HG02943 (cell line): ENCODE data around the gene LRRC27.

Experiments used
- ATAC-seq: cut with Tn5 transposase; IDR thresholded peaks from one replicate; pipeline ENCODE4 v1.9.1; 2021; ENCODE audit warnings: mild to moderate bottlenecking, low read depth, moderate library complexity; ENCODE audit not compliant: unreplicated experiment

LRRC27 gene

DNA sequence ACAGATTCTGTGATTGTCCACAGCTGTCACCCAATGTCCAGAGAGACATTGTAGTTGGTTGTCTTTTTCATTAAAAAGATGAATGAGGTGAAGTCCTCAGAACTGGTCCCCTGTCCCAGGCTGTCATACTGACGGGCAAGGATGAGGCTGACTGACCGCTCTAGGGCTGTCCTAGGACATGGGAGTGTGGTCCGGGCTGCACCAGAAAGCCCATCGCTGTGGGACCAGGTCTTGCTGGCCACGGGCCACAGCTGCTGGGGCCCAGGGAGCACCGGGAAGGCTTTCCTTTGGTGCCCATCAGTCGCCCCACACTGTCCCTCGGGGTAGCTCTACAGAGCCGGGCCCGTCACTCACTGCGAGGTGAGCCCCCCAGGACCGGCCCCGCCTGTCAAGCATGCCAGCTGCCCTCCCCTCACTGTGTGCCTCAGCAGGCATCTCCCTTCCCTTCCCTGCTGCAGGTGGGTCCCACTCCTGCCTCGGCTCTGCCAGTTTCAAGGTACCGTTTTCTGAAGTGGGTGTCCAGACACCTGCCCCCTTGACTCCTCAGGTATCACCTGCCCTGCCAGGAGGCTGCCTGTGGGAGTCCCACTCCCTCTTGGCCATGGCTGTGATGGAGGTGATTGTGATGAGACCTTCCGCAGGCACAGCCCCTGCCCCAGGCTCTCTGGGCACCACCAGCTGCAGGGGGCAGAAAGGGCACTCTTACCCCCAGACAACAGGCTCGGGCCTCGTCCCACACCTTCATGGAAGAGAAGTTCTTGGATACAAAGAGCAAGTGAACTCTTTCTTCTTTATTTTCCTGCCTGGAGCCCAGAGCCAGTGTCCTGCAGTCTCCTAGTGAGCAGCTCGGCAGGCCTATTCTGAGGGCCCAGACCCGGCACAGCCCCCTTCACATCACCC, 21.7 kb downstream of the LRRC27 start:
- ATAC-seq = no peak

- ATAC-seq = no peak
Observed at GRCh38 chr10:132354356-132355094, 22.5 kb downstream of the LRRC27 start.

DNA sequence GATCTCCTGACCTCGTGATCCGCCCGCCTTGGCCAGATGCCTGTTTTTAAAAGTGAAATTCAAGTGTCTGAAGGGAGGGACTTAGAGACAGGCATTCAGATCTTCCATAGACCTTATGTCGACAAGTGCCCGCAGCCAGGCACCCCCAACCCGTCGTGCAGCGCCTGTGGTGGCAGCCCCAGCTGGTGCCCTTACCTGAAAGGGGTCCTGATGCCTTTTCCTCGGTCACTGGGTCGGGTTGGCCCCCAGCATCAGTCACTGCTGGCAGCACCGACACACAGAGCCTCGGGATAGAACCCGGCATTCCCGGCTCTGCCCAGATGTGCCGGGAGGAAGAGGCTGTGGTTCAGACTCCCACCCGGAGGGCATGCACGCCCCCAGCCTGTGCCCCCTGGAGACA, 23.3 kb downstream of the LRRC27 start:
- ATAC-seq = no peak

DNA sequence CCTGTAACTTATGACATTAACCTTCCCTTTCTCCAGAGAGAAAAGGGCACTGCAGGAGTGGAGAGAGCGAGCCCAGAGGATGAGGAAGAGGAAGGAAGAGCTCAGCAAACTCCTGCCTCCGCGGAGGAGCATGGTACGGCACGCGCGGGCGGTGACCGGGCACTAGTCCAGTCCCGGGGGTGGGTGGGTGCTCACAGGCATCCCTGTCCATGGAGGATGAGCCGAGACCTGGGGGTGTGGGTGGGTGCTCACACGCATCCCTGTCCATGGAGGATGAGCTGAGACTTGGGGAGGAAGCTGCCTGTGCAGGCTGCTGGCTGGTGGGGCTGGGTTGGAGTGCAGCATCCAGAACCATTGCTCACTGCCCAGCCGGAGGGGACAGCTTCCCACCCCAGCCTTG, 23.8 kb downstream of the LRRC27 start:
- ATAC-seq = no peak

GRCh38 chr10:132356621-132357195, 24.7 kb downstream of the LRRC27 start:
- no peak for ATAC-seq

DNA sequence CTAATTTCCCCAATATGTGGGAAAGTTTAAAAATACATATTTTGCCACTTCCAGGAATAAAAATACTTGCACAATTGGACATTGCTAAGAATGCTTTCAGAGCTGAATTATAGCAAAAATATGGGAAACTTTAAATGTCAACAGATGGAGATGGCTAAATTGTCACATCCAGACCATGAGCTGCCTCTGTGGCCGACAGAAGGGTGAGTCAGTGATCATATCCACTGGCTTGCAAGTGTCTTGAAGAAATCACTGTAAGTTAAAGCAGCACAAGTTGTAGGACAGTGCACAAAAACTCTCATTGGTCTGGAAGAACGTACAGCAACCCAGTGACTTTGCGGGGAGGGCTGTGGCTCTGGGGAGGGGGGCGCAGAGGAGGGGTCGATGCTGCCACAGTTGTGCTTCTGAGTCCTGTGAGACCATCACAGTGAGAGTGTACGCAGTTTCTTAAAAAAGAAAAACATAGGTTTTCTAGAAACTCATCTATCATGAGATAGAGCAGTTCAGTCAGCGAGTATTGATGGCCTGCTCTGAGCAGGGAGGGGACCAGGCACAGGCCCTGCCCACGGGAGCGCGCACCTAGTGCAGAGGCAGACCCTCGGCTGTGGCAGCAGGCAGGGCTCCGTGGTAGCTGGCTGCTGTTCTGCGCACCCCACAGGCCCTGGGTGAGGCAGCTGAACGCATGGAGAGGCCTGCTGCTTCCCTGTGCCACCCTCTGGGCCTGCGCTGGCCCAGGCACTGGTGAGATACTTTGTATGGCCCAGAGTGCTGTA, 25.5 kb downstream of the LRRC27 start:
- ATAC-seq = no peak

DNA sequence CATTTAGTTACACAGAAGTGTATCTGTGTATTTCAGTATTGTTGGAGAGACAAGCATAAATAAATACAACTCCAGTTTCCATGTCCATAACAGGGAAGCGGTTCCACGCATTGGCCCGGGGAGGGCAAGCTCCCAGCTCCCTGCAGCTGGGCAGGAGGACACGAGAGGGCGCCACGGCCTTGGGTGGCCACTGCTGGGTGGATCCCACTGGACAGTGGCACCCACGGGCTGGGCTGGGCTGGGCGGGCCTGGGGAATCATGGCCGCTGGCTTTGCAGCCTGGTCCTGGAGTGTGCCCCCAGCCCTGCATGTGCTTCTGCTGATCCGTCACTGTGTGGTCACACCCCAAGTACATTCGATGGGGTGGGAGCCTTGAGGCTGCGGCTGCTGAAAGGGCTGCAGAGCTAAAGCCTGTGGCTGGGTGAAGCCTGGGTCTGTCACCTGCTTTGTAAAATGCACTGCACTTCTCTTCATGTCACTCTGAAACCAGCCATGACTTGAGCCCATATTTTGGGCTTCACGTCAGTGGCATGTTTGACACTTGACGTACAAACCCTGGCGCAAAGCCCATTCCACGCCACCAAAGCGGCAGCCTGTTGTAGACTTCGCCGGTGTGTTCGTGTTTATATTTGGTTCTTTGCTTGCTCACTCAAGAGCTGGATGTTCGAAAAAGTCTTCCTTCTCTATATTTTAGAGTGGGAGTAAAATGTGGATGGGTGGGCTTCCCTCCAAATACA, 27.5 kb downstream of the LRRC27 start:
- no peak for ATAC-seq

DNA sequence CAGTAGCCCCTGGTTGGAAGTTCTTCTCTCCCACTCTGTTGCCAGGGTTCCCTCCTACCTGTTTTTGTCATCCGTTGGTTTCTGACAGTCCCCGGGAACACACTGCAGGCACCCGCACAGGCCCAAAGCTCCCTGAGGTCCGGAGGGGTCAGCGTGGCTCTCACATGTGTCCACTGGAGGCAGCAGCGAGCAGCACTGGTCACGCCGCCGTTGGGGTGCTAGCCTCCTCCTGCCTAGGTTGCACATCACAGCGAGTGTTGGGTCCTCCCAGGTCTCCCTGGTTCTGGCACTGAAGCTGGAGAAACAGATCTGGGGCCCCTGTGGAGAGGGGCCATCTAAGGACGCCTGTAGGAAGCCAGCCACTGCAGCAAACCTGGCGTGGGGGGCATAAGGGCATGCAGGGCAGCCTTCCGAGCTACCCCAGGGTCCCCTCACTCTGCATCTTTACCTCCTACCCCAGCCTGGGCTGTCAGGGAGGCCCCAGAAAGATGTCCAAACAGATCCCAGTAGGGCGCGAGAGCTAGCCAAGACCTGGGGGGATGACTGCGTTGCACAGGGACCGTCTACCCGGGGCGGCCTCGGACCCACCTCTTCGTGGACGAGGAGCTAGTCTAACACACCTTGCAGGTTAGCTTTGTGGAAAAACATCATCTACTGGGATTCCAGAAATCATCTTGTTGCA, 28.9 kb downstream of the LRRC27 start:
- ATAC-seq = no peak

DNA sequence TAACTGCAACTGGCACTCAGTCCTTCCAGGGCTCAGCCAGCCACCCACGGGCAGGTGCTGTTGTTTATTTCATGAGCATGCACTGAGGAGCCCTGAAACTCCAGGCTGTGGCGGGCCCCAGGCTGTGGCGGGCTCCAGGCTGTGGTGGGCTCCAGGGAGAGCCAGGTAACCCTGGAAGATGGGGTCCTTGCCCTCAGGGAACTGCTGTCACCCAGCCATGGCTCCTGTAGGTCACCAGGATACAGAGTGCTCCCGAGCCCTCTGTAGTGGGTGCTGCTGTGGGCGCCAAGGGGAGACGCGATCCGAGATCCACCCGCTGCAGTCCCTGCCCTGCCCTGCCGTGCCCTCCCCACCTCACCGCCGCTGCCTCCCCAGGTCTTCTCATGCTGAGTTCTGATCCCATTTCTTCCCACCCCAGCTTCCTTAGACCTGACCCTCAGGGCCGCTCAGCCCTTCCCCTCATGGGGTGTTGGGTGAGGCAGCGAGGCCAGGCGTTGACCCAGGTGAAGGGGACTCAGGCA, 29.6 kb downstream of the LRRC27 start:
- no peak for ATAC-seq

GRCh38 chr10:132362151-132362611, 30.2 kb downstream of the LRRC27 start:
- no peak for ATAC-seq

- no peak for ATAC-seq
Observed at GRCh38 chr10:132363376-132363775, 31.4 kb downstream of the LRRC27 start.

- ATAC-seq = no peak
Observed at GRCh38 chr10:132363921-132364593, 32.1 kb downstream of the LRRC27 start.

- no peak for ATAC-seq
Observed at GRCh38 chr10:132364594-132364970, 32.6 kb downstream of the LRRC27 start.

DNA sequence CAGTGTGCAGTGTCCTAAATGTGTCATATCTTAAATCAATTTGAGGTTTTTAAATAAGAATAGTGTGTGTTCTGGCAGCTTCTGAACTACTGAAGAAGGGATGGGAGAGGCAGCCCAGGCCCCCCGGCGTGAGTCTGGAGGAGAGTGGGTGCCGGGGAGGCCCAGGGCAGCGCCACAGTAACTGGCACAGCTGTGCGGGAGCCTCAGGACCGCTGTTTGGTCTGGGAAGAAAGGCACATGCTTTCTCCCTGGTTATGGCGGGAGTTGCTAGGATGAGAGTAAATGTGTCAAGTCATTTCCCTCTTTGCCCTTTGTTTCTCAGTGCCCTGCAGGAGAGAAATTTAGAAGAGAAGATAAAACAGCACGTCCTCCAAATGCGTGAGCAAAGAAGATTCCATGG, 33.1 kb downstream of the LRRC27 start:
- no peak for ATAC-seq

DNA sequence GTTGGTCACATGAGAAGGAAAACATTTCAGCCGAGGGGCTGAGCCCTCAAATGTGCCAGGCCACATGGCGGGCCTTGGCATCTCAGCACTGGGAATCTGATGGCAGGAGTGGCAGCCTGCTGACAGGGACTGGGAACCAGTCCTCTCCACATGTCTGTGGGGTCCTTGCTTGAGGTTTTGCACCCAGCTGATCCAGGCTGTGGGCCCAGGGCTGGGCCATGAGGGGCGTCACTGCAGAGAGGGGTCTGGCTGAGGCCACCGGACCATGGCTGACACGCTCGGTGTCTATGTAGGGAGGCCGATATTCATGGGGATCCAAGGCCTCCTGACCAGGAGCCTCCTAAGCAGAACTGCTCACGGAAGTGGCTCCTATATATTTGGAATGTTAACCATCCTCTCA, 34.0 kb downstream of the LRRC27 start:
- ATAC-seq = no peak

DNA sequence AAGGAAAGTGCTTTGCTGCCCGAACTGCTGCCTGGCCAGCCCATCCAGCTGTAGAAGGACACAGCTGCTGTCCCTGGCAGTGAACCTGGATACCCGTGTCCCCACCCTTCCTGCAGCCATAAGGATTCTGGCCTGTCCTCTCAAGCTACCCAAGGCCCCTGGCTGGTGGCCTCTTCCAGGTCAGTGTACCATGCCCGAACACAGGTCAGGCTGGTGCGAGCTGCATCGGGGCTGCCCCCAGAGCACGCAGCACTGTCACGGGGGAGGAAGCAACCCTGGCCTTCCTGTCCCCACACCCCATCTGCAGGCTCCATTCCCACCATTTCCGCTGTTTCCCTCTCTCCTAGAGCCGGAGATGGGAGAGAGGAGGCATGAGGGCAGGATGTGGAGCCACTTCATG, 34.5 kb downstream of the LRRC27 start:
- no peak for ATAC-seq

GRCh38 chr10:132368391-132368790, 36.4 kb downstream of the LRRC27 start:
- no peak for ATAC-seq

- no peak for ATAC-seq
Observed at GRCh38 chr10:132368881-132369635, 37.1 kb downstream of the LRRC27 start.
